Endothelial cell of umbilical vein (primary cell): ENCODE results near the gene TCERG1L. TPM values are rescaled to one million over a fixed set of nuclear protein-coding genes. Genes with fewer than 3 reads are reported as not detected.

Experiments used
- BruUV-seq: library from RNA; stranded (reverse); fragments of 400-500 nt; replicated peaks from 2 replicates; lab custom pipeline; 2021; lab: Mats Ljungman, UMichigan
- CTCF ChIA-PET: fragments of 300-600, 350-600 bp; sonication (Branson Sonifier 250); formaldehyde crosslinking; loops from one replicate; lab custom pipeline; 2021; ENCODE audit warnings: antibody characterized with exemption, inconsistent platforms; lab: Charles Lee
- POLR2A ChIA-PET: fragments of 300-600, 350-600 bp; sonication (Branson Sonifier 250); formaldehyde crosslinking; loops from one replicate; lab custom pipeline; 2021; ENCODE audit warnings: antibody characterized with exemption, inconsistent platforms; lab: Charles Lee
- DNase-seq: peaks from one replicate; pipeline ENCODE4 v3.0.0-alpha.2; 2011; ENCODE audit warnings: low read depth, low spot score
- FAIRE-seq: peaks from 2 replicates; lab custom pipeline; 2011; peaks lifted over from hg19 to GRCh38; lab: Jason Lieb, UNC
- H2AFZ ChIP-seq: 2 replicates; pipeline ENCODE4 v1.6.0; 2012; ENCODE audit warnings: low read depth, low read length, control low read depth, inconsistent platforms
- H3K27ac ChIP-seq: 2 replicates; pipeline ENCODE4 v1.5.1; 2011; ENCODE audit warnings: low read depth, mild to moderate bottlenecking, control low read depth, low read length, moderate library complexity; ENCODE audit not compliant: insufficient read depth
- H3K27me3 ChIP-seq, 2 experiments: 2 replicates each; pipeline versions ENCODE4 v1.6.0 to v1.6.1; 2011; ENCODE audit warnings: low read length in 2 of 2, mixed read lengths in 1 of 2; ENCODE audit not compliant: control insufficient read depth in 2 of 2, insufficient read depth in 2 of 2
- H3K36me3 ChIP-seq, 2 experiments: 2 replicates in 1 of 2; 3 replicates in 1 of 2; pipeline ENCODE4 v1.5.1; 2011; ENCODE audit warnings: low read length in 2 of 2, mild to moderate bottlenecking in 1 of 2, moderate library complexity in 1 of 2; ENCODE audit not compliant: control insufficient read depth in 2 of 2, insufficient read depth in 2 of 2; ENCODE audit errors: extremely low read depth in 1 of 2
- H3K4me1 ChIP-seq: 3 replicates; pipeline ENCODE4 v1.5.1; 2011; ENCODE audit warnings: mild to moderate bottlenecking, low read length; ENCODE audit not compliant: control insufficient read depth, insufficient read depth; ENCODE audit errors: extremely low read depth
- H3K4me2 ChIP-seq: 2 replicates; pipeline ENCODE4 v1.6.1; 2011; ENCODE audit warnings: low read length, control low read depth, mixed read lengths; ENCODE audit not compliant: insufficient read depth
- H3K4me3 ChIP-seq, 3 experiments: fragments of 200-600 bp in 1 of 3; sonication (generic), shearing (Covaris generic) in 1 of 3; replicated peaks in 1 of 3; 2 replicates each; pipeline ENCODE4 v1.5.1; 2011 to 2016; ENCODE audit warnings: control low read depth in 3 of 3, low read length in 3 of 3, mild to moderate bottlenecking in 2 of 3, inconsistent platforms in 1 of 3, low read depth in 1 of 3, moderate library complexity in 1 of 3; ENCODE audit not compliant: insufficient read depth in 1 of 3
- H3K79me2 ChIP-seq: 2 replicates; pipeline ENCODE4 v1.6.0; 2012; ENCODE audit warnings: low read length, inconsistent platforms; ENCODE audit not compliant: control insufficient read depth, insufficient read depth
- H3K9ac ChIP-seq: replicated peaks from 2 replicates; pipeline ENCODE3; 2011; ENCODE audit warnings: low read length, control low read depth; ENCODE audit not compliant: insufficient read depth; ENCODE audit errors: extremely low read depth
- H3K9me1 ChIP-seq: replicated peaks from 3 replicates; pipeline ENCODE4 v1.6.0; 2011; ENCODE audit warnings: mild to moderate bottlenecking, low read length; ENCODE audit not compliant: control insufficient read depth, insufficient read depth; ENCODE audit errors: extremely low read depth
- H3K9me3 ChIP-seq: replicated peaks from 2 replicates; pipeline ENCODE4 v1.5.1; 2012; ENCODE audit warnings: low read length, inconsistent platforms; ENCODE audit not compliant: control insufficient read depth, insufficient read depth
- H4K20me1 ChIP-seq: replicated peaks from 2 replicates; pipeline ENCODE3; 2011; ENCODE audit warnings: mild to moderate bottlenecking, low read length; ENCODE audit not compliant: control insufficient read depth, insufficient read depth; ENCODE audit errors: extremely low read depth
- CTCF ChIP-seq, 2 donors: IDR thresholded peaks; 1 replicate in 1 of 2; 2 replicates in 1 of 2; pipeline ENCODE4 v1.5.1; 2011; ENCODE audit warnings: low read length in 2 of 2, mild to moderate bottlenecking in 2 of 2, moderate library complexity in 2 of 2, control low read depth in 1 of 2, inconsistent platforms in 1 of 2, low read depth in 1 of 2; ENCODE audit not compliant: insufficient read depth in 1 of 2; ENCODE audit errors: extremely low read depth in 1 of 2
- EZH2 ChIP-seq: IDR thresholded peaks from 2 replicates; pipeline ENCODE4 v1.6.1; 2012; ENCODE audit warnings: borderline replicate concordance, low read depth, mild to moderate bottlenecking, moderate library complexity, low read length, inconsistent platforms; ENCODE audit not compliant: severe bottlenecking
- FOS ChIP-seq: IDR thresholded peaks from 2 replicates; pipeline ENCODE4 v1.6.1; 2011; ENCODE audit warnings: mild to moderate bottlenecking, low read length, moderate library complexity, borderline replicate concordance; ENCODE audit not compliant: insufficient read depth
- GATA2 ChIP-seq: IDR thresholded peaks from 2 replicates; pipeline ENCODE4 v1.7.0; 2011; ENCODE audit warnings: low read depth, mild to moderate bottlenecking, moderate library complexity, mixed read lengths, low read length; ENCODE audit not compliant: insufficient read length, insufficient read depth
- JUN ChIP-seq: IDR thresholded peaks from 2 replicates; pipeline ENCODE4 v1.6.1; 2011; ENCODE audit warnings: borderline replicate concordance, low read depth; ENCODE audit not compliant: insufficient read length, insufficient read depth
- MAX ChIP-seq: IDR thresholded peaks from 2 replicates; pipeline ENCODE4 v1.6.1; 2011; ENCODE audit not compliant: insufficient read depth, insufficient read length
- MYC ChIP-seq: IDR thresholded peaks from one replicate; pipeline ENCODE4 v1.6.1; 2011; ENCODE audit warnings: mild to moderate bottlenecking, low read depth, low read length
- POLR2A ChIP-seq: IDR thresholded peaks from 2 replicates; pipeline ENCODE4 v1.6.1; 2012; ENCODE audit warnings: low read depth, mild to moderate bottlenecking, control low read depth, low read length
- POLR2AphosphoS5 ChIP-seq: IDR thresholded peaks from 2 replicates; pipeline ENCODE4 v1.6.1; 2012; ENCODE audit warnings: low read depth, mild to moderate bottlenecking, control low read depth, low read length, moderate library complexity; ENCODE audit not compliant: insufficient read depth
- dilution Hi-C: fragments of 300-500 bp; cut with MboI; formaldehyde crosslinking; loops from one replicate; pipeline ENCODE4 v1.15.0; 2019; ENCODE audit warnings: low sequenced_read_pairs; ENCODE audit not compliant: extremely low pct_ligation_motif_present
- intact Hi-C: fragments of 100-400 bp; cut with micrococcal nuclease; formaldehyde crosslinking; loops from one replicate; pipeline ENCODE4 v1.10.0; 2022
- polyA plus RNA-seq, 4 experiments: library from polyadenylated mRNA; depleted of rRNA in 3 of 4; stranded (reverse) in 3 of 4; unstranded in 1 of 4; fragments of >200 nt; gene quantifications; 2 replicates each; pipeline versions ENCODE4 v1.2.1 to v1.2.3, GENCODE V29; 2011 to 2012; ENCODE audit warnings: missing spikeins in 1 of 4
- total RNA-seq: library from RNA; stranded (reverse); gene quantifications from 2 replicates; pipeline ENCODE4 v1.2.3, GENCODE V29; 2021

Gene TCERG1L
- total and polyA plus RNA-seq, 2 donors (not counting 3 experiments of a cell fraction or from before 2014, with no cell fraction given) = not detected

GRCh38 chr10:131173484-131174210 lies 137.9 kb downstream of the TCERG1L start:
- H3K4me1 ChIP-seq = no peaks in the 10 kb centered on the region
- no peak for TF ChIP-seq JUN
- no peaks in the 10 kb centered on the region for H4K20me1 ChIP-seq
- CTCF ChIA-PET = no interaction called here
- H3K9ac ChIP-seq = no peak overlapping the region
- H3K9me3 ChIP-seq = peaks cover 17% of the 10 kb centered on the region
- H3K9me1 ChIP-seq = no peaks in the 10 kb centered on the region
- H2AFZ ChIP-seq = no peak overlapping the region
- no peaks in the 10 kb centered on the region for H3K79me2 ChIP-seq
- no peak for DNase-seq
- no peaks in the 10 kb centered on the region for H3K27me3 ChIP-seq
- H3K36me3 ChIP-seq = no peaks in the 10 kb centered on the region
- POLR2A ChIA-PET = no interaction called here
- intact Hi-C loops (no loop called here), dilution Hi-C loops (no loop called here)
- H3K4me3 ChIP-seq = no peak overlapping the region
- H3K4me2 ChIP-seq = no peak overlapping the region
- no TSS peak for BruUV-seq
- FAIRE-seq = no peak
- H3K27ac ChIP-seq = no peak overlapping the region

- H3K79me2 ChIP-seq = no peaks in the 10 kb centered on the region
- H3K9me3 ChIP-seq = peaks cover 14% of the 10 kb centered on the region
- H3K36me3 ChIP-seq = no peaks in the 10 kb centered on the region
- dilution Hi-C loops = no loop called here
- no peak overlapping the region for H3K4me2 ChIP-seq
- TF ChIP-seq POLR2A (no peak), CTCF (IDR thresholded peaks at IDR 0.05; ENCODE audit: extremely low read depth in 1 of 2, insufficient read depth in 1 of 2, low read depth in 1 of 2, low read length in 2 of 2) (no peak), JUN (no peak), MAX (no peak), EZH2 (no peak), FOS (no peak), MYC (no peak), POLR2AphosphoS5 (no peak), GATA2 (no peak)
- no peak overlapping the region for H3K4me3 ChIP-seq
- no peaks in the 10 kb centered on the region for H4K20me1 ChIP-seq
- ChIA-PET CTCF (no interaction called here), POLR2A (no interaction called here)
- intact Hi-C loops = no loop called here
- no peaks in the 10 kb centered on the region for H3K27me3 ChIP-seq
- no peaks in the 10 kb centered on the region for H3K4me1 ChIP-seq
- no peak overlapping the region for H3K9ac ChIP-seq
- H3K27ac ChIP-seq = no peak overlapping the region
- no peak for DNase-seq
- no peak overlapping the region for H2AFZ ChIP-seq
- no peak for FAIRE-seq
- H3K9me1 ChIP-seq = no peaks in the 10 kb centered on the region
- no TSS peak for BruUV-seq
These were observed 139.1 kb downstream of the TCERG1L start for GRCh38 chr10:131172433-131172832.
